ENCODE measurements around the gene RSRC1. TPM values are rescaled to one million over a fixed set of nuclear protein-coding genes. Genes with fewer than 3 reads are reported as not detected.

The RSRC1 gene
- polyA plus RNA-seq, 1 donor (not counting 4 experiments of a cell fraction or from before 2014, with no cell fraction given), result 11.1 TPM

- no peak overlapping the region for H3K4me2 ChIP-seq (ENCODE audit: control insufficient read depth, extremely low read depth, insufficient read depth, low read depth, low read length)
- H3K27me3 ChIP-seq (ENCODE audit: control insufficient read depth, extremely low read depth, insufficient read depth, low read length), result no peaks in the 10 kb centered on the region
- H4K20me1 ChIP-seq (ENCODE audit: control insufficient read depth, extremely low read depth, insufficient read depth, low read length), result no peaks in the 10 kb centered on the region
- H3K9ac ChIP-seq (ENCODE audit: control insufficient read depth, extremely low read depth, insufficient read depth, low read length), result no peak overlapping the region
- no peaks in the 10 kb centered on the region for H3K4me1 ChIP-seq (ENCODE audit: control insufficient read depth, extremely low read depth, insufficient read depth, low read length)
- H2AFZ ChIP-seq (ENCODE audit: control insufficient read depth, low read length), result no peak overlapping the region
- no peak for DNase-seq (ENCODE audit: low read depth, low spot score)
- H3K27ac ChIP-seq (ENCODE audit: control insufficient read depth, insufficient read depth, low read length), result no peak overlapping the region
- no peaks in the 10 kb centered on the region for H3K79me2 ChIP-seq (ENCODE audit: control insufficient read depth, insufficient read depth, low read length)
- H3K4me3 ChIP-seq (ENCODE audit: control insufficient read depth in 2 of 3, extremely low read depth in 1 of 3, insufficient read depth in 2 of 3, low read depth in 1 of 3, low read length in 3 of 3), result no peak overlapping the region
- H3K9me3 ChIP-seq (ENCODE audit: control insufficient read depth, low read depth, low read length), result no peaks in the 10 kb centered on the region
- no peaks in the 10 kb centered on the region for H3K36me3 ChIP-seq (ENCODE audit: control insufficient read depth in 2 of 2, extremely low read depth in 1 of 2, insufficient read depth in 2 of 2, low read length in 2 of 2)
- no peaks in the 10 kb centered on the region for H3K9me1 ChIP-seq (ENCODE audit: control insufficient read depth, extremely low read depth, insufficient read depth, low read length)
- no peak for FAIRE-seq
- dilution Hi-C loops (cut with MboI; ENCODE audit: extremely low pct_ligation_motif_present, low sequenced_read_pairs), result no loop called here
- TF ChIP-seq, protein P1, sequence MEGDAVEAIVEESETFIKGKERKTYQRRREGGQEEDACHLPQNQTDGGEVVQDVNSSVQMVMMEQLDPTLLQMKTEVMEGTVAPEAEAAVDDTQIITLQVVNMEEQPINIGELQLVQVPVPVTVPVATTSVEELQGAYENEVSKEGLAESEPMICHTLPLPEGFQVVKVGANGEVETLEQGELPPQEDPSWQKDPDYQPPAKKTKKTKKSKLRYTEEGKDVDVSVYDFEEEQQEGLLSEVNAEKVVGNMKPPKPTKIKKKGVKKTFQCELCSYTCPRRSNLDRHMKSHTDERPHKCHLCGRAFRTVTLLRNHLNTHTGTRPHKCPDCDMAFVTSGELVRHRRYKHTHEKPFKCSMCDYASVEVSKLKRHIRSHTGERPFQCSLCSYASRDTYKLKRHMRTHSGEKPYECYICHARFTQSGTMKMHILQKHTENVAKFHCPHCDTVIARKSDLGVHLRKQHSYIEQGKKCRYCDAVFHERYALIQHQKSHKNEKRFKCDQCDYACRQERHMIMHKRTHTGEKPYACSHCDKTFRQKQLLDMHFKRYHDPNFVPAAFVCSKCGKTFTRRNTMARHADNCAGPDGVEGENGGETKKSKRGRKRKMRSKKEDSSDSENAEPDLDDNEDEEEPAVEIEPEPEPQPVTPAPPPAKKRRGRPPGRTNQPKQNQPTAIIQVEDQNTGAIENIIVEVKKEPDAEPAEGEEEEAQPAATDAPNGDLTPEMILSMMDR (optimal IDR thresholded peaks at IDR 0.05 in 1 of 3, IDR thresholded peaks at IDR 0.05 in 1 of 3, conservative IDR thresholded peaks at IDR 0.05 in 1 of 3; ENCODE audit: extremely low read depth in 1 of 3, insufficient read depth in 2 of 3, low read length in 3 of 3), result no peak
- no peak for TF ChIP-seq EZH2 (IDR thresholded peaks at IDR 0.05; ENCODE audit: low read length)
Observed at GRCh38 chr3:158560979-158561378, 451.1 kb downstream of the RSRC1 start.

DNA sequence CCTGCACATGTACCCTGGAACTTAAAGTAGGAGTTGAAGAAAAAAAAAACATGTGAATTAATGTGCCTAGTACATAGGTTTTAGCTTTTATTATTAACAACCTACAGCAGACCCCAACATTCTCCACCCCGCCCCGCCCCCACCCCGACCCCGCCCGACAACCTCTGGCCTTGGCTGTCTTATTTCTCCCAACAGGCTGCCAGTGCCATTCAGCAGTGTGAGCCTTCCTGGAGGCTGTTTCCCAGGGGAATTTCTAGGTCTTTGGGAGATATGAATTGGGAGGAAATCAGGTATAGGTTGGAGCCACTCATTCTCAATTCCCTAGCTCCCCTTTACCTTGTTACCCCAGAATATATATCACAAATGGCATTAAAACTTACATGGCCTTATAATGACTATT lies 452.8 kb downstream of the RSRC1 start:
- FAIRE-seq, result no peak
- Histone ChIP-seq H3K79me2 (ENCODE audit: control insufficient read depth, insufficient read depth, low read length) (no peaks in the 10 kb centered on the region), H2AFZ (ENCODE audit: control insufficient read depth, low read length) (no peak overlapping the region), H3K27me3 (ENCODE audit: control insufficient read depth, extremely low read depth, insufficient read depth, low read length) (no peaks in the 10 kb centered on the region), H3K36me3 (ENCODE audit: control insufficient read depth in 2 of 2, extremely low read depth in 1 of 2, insufficient read depth in 2 of 2, low read length in 2 of 2) (no peaks in the 10 kb centered on the region), H4K20me1 (ENCODE audit: control insufficient read depth, extremely low read depth, insufficient read depth, low read length) (no peaks in the 10 kb centered on the region), H3K4me2 (ENCODE audit: control insufficient read depth, extremely low read depth, insufficient read depth, low read depth, low read length) (no peak overlapping the region), H3K9me3 (ENCODE audit: control insufficient read depth, low read depth, low read length) (no peaks in the 10 kb centered on the region), H3K27ac (ENCODE audit: control insufficient read depth, insufficient read depth, low read length) (no peak overlapping the region), H3K4me3 (ENCODE audit: control insufficient read depth in 2 of 3, extremely low read depth in 1 of 3, insufficient read depth in 2 of 3, low read depth in 1 of 3, low read length in 3 of 3) (no peak overlapping the region), H3K9me1 (ENCODE audit: control insufficient read depth, extremely low read depth, insufficient read depth, low read length) (no peaks in the 10 kb centered on the region), H3K4me1 (ENCODE audit: control insufficient read depth, extremely low read depth, insufficient read depth, low read length) (no peaks in the 10 kb centered on the region), H3K9ac (ENCODE audit: control insufficient read depth, extremely low read depth, insufficient read depth, low read length) (no peak overlapping the region)
- no peak for TF ChIP-seq EZH2 (IDR thresholded peaks at IDR 0.05; ENCODE audit: low read length)
- TF ChIP-seq, protein P1 (optimal IDR thresholded peaks at IDR 0.05 in 1 of 3, IDR thresholded peaks at IDR 0.05 in 1 of 3, conservative IDR thresholded peaks at IDR 0.05 in 1 of 3; ENCODE audit: extremely low read depth in 1 of 3, insufficient read depth in 2 of 3, low read length in 3 of 3), result no peak
- dilution Hi-C loops (cut with MboI; ENCODE audit: extremely low pct_ligation_motif_present, low sequenced_read_pairs), result no loop called here
- no peak for DNase-seq (ENCODE audit: low read depth, low spot score)

All from keratinocyte (primary cell).